GM15510 (cell line): Measurements from ENCODE around the gene VWC2L.

Source experiments
- POLR2A ChIP-seq: IDR thresholded peaks from 3 replicates; pipeline ENCODE4 v1.6.1; 2011; ENCODE audit warnings: borderline replicate concordance; ENCODE audit not compliant: insufficient read length; ENCODE audit errors: extremely low read depth

Gene VWC2L

DNA sequence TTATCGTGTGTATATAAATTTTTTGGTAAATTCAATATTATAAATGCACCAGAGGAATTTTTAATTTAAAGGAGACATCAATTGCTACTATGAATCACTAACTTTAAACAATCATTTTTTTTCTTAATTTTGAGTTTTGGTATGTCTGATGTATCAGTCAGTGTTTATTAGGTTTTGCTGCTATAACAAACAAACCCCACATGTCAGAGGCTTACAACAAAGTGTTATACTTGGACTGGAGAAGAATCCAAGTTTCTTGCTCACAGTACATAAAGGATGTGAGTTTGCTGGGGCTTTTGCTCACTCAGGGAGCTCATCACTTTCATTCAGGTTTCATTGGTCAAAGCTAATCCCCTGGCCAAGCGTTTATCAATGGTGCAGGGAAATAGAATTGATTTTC lies 81.8 kb downstream of the VWC2L start:
- TF ChIP-seq POLR2A, result no peak

DNA sequence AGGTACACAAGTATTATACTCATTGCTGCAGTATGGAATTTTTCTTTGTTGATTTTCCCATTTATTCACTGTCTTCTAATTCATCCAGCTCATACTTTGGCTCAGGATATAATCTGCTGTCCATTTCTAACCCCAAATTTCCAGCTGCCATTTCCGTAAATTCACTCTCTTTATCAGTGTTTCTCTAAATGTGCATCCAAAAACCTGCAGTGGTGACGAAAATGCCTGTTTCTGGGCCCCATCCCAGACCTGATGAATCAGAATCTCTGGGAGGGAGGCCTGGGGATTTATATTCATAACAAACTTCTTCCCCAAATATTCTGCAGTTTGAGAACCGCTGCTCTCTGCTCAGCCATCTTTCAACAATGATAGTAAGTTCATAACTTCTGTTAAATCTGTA lies 86.6 kb downstream of the VWC2L start:
- TF ChIP-seq POLR2A, result no peak

DNA sequence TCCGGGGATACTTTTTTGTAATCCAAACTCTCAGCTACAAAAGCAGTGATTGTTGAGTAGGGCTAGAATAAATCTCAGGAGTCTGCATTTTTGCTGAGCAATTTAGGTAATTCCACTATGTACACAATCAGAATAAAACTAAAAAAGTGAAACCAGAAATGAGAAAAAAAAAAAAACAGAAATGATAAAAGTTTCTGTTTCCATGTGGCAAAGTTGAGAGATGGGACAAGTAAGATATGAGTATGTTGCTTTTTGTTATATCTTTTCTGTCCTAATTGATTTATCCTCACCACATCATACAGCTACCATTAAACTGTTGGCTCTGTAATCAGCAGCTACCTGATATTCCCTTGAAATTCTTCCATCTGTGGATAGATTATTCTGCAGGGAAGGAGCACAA lies 92.7 kb downstream of the VWC2L start:
- no peak for TF ChIP-seq POLR2A

DNA sequence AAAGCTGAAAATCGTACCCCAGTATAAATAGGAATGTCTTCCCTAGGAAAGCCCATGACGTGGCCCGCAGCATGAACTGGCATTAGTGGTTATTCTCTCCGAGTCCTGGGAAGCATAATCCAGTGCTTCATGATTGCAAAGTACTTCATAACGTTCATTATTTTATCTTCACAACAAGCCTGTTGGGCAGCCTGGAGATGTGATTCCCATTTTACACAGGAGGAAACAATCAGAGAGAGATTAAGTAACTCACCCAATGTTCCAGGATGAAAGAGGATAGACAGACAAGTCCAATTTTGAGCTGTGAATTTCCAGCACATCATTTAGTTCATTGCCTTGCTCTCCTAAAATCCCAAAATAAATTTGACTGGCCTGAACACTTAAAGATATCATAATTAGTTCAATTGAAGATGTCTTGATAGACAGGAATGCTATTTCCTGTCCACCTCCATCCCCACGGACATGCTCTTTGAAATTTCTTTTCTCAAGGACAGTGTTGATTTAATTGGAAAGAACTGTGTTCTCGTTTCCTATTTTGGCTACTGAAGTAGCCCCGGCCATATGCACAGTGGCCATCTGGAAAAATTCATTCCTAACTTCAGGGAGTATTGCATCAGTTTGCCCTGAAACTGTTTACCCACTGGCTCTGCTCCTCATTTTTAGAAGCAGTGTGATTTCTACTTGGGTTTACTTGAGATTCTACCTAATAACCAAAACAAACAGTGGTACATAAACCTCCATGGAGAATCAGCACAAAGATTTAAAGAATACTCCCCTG lies 93.9 kb downstream of the VWC2L start:
- TF ChIP-seq POLR2A, result no peak

DNA sequence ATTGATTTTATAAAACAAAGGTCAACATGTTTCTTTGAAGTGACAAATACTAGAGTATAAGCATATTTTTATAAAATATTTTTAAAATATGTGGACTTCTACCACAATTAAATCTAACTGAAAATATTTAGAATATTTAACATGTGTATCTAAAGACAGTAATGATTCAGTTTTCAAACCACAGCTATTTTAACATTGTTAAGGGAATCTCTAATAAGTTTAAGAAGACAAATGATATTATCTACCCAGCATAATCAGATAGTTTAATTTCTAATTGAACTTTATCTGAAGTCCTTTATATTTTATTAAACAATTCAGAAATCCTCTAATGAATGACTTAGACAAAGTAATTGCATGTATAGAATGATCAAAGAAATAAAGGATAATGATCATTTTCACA lies 96.2 kb downstream of the VWC2L start:
- TF ChIP-seq POLR2A, result no peak

DNA sequence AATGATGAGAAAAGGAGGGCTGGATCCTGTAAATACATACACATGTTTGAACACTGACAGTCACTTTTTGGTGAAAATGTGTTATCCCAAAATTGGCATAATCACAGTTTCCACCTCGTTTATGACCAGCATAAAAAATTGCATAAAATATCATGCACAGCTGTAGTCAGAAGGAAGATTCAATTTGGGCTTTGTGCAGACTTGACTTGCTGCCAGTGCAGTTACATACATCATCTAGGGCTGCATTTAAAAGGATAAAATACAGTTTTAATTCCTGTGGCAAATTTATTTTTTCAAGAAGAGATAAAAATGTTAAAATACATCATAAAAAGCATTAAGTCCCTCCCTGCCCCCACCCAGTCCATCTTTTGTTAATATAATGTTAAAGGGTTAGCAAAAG lies 103.8 kb downstream of the VWC2L start:
- TF ChIP-seq POLR2A, result no peak

DNA sequence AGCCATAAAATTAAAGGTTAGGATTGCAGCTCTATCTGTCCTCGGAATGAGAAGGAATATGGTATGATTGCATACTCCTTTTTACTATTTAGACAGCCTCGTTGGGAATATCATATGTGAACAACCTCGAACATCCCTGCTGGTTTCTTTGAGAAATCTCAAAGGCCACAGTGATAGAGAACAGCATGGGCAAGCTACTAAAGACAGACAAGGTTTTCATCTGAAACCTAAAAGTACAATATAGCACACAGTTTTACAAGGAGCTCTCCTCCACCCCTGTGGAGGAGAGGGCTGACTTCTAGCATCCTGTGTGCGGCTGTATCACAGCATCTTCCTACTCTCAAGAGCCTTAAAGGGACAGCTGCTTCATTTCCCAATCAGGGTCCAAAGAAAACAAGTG lies 104.3 kb downstream of the VWC2L start:
- TF ChIP-seq POLR2A, result no peak

DNA sequence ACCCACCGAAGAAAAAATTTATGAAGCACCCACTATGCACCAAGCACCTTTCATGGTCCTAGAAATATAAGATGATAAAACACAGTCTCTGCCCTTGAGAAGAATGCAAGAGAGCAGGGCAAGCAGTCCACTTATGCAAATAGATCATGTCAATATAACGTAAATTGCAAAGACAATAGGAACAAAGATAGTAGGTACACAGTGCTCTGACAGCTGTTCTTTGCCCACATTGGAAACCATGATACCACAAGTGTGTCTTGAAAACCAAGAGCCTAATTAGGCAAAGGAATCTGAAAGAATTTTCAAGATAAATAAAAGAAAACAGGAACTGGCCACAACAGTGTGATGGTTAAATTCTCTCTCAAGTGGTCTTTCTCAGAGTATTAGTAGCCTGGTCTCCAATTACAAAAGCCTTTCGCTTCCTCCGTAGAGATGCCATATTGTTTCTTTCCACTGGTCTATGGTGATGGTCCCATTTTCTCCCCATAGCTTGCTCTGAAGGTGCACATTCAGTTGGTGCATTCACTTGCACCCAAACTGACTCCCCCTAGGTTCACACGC lies 108.5 kb downstream of the VWC2L start:
- TF ChIP-seq POLR2A, result no peak

DNA sequence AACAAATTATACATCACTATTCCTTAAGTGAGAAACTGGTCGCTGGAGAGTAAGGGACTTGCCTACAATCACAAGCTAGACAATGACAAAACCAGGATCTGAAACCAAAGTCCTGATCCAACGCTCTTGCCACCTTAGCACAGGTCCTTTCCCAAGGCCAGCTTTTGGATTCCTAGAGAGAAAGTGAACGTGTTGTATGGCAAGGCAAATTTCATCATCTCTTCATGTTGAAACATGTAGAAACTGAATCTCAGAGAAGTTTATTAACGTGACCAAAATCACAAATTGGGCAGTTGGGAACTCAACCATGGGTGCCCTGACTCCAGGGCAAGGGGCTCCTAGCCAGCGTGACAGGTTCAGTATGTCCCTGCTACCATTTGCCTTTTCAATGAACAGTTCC lies 118.2 kb downstream of the VWC2L start:
- no peak for TF ChIP-seq POLR2A

DNA sequence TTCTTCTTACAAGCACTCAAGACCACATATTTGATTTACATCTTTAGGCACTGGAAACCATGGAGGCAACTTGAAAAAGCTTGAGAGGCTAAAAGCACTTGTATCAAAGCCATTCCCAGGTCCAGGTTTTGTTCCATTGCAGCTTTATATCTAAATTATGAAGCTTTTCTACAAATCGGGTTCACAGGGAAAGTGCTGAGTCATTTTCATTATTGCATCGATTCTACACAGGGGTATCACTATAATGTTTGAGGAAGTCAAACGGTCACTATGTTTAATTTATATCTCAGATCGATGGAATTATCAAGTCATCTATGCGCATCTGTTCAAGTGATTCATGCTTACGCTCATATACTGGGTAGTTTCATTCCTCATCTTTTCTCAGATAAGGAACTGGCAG lies 118.7 kb downstream of the VWC2L start:
- TF ChIP-seq POLR2A, result no peak

DNA sequence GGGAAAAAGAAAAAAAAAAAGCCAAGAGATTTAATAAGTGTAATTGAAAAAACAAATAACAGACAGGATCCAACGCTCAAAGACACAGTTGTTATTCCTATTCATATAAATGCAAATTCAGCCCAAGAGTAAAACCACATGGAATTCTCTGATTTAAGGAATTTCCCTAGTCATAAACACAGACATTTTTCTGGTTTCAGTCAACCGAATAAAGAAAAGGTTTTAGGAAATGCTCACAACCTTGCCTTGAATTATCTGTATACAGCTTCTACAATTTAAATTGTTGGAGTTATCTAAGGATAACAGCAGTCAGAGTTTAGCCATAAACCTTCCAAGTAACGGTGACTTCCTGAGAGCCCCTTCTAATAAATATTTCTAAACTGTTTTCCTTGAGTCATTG lies 122.7 kb downstream of the VWC2L start:
- TF ChIP-seq POLR2A, result no peak

DNA sequence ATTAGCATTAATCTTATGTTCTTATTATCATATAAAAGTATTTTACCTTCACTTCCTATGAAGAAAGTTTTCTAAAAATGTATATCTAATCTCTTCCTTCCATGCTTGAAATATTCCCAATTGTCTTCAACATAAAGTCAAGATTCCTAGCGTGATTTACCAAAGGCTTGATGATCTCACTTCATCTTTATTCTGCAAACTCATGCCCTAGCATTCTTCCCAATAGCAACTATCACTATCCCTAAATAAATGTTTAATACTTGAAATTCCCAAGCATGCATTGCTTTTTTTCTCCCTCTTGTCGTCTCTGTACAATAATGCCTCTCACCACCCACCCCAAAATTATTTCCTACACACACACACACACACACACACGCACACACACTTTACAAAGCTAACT lies 125.8 kb downstream of the VWC2L start:
- TF ChIP-seq POLR2A, result no peak

DNA sequence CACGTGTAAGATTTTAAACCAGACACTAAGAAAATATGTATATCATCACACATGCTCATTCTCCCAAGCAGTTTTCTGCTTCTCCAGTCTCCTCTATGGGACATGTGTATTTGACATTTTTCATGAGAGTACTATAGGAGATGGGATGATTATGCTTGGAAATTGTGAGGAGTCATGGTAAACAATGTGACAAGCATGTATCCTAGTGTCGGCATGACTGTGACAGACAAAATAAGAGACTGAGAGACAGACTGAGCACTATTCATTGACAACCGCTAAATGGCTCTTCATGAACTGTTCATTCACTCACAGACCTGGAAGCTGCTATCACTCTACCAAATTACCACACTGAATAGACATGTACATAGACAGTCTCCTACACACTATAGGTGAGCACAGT lies 127.1 kb downstream of the VWC2L start:
- no peak for TF ChIP-seq POLR2A

DNA sequence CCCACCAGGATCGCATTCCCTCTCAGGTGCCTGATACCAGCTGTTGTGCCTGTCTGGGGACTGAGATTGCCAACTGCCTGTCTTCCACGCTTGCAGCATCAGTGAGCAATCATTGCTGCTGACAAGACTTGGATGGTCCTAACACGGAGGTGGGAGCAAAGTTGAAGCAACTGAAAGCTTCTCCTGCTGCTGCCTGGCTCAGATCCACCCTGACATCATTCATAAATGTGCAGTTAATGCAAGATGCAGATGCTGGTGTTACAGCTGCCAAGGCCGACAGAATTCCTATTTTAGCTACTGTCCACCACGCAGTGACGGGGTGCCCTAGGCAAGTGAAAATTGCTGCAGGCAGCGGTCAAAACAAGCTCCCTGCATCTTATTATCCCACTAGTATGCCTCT lies 131.4 kb downstream of the VWC2L start:
- no peak for TF ChIP-seq POLR2A

DNA sequence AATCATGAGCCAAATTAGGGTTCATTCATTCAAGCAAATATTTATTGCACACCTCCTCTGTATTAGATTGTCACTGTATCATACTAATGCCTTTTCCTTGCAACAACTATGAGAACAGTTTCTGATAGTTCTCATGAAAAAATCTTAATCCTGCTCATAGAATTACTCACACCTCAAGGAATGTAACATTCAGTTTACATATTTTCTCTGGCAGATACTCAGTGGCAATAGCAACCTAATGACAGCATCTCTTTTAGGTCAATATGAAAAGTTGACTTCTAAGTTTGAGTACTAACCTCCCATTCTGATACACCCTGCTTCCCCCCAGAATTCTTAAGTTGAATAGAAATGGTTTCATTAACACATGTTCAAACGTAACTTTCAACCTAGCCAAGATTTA lies 132.0 kb downstream of the VWC2L start:
- TF ChIP-seq POLR2A, result no peak

DNA sequence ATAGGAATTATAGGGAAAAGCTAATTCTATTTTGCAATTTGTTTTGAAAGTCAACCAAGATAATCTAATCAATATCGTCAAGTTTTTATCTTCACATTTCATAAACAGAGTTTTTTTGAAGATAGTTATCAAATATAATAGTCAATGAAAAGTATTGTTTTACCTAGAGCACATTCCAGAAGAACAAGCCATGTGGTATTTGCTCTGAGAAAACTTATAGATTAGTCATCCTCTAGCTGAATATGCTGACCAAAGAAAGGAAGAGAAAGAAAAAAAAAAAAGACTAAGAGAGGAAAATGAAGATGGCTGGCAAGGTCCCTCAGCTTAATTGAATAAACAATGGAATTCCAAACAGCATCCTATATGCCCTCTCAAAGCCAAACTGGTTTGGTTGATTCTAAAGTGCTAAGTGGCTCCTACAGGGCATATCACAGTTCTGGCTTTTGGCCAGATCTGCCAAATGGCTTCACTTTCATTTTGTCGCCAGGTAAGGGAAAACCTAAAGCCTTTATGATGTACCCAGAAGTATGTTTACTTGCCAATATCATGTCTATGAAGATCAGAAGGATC lies 132.6 kb downstream of the VWC2L start:
- no peak for TF ChIP-seq POLR2A
